PFSK-1 (cell line): ENCODE measurements around the gene CHRNA3.

ENCODE experiments used
- FOXP2 ChIP-seq: optimal IDR thresholded peaks from 2 replicates; pipeline ENCODE3; 2011; ENCODE audit warnings: borderline replicate concordance, control low read depth, inconsistent platforms; ENCODE audit not compliant: insufficient read depth; ENCODE audit errors: extremely low read length, extremely low read depth
- POLR2AphosphoS5 ChIP-seq: IDR thresholded peaks from 2 replicates; pipeline ENCODE4 v1.6.1; 2012; ENCODE audit warnings: low read depth, mild to moderate bottlenecking, control low read depth, low read length, moderate library complexity
- REST ChIP-seq, 2 experiments: IDR thresholded peaks; 2 replicates each; pipeline versions ENCODE4 v1.6.1 to v1.8.0; 2011 to 2012; ENCODE audit warnings: low read depth in 2 of 2, low read length in 2 of 2, control low read depth in 1 of 2, inconsistent platforms in 1 of 2, mild to moderate bottlenecking in 1 of 2, moderate library complexity in 1 of 2; ENCODE audit not compliant: insufficient read depth in 1 of 2
- SIN3A ChIP-seq: IDR thresholded peaks from 2 replicates; pipeline ENCODE4 v1.6.1; 2012; ENCODE audit warnings: mild to moderate bottlenecking, low read length, moderate library complexity, borderline replicate concordance; ENCODE audit not compliant: insufficient read depth
- TAF1 ChIP-seq: IDR thresholded peaks from 2 replicates; pipeline ENCODE4 v1.6.1; 2012; ENCODE audit warnings: low read length, control low read depth, borderline replicate concordance; ENCODE audit not compliant: insufficient read depth

- TF ChIP-seq SIN3A (no peak), TAF1 (no peak), POLR2AphosphoS5 (no peak), REST (IDR thresholded peaks at IDR 0.05; ENCODE audit: insufficient read depth in 1 of 2, low read depth in 2 of 2, low read length in 2 of 2) (no peak), FOXP2 (no peak)
Measured at GRCh38 chr15:78638658-78639314, 18.0 kb upstream of the CHRNA3 start.
